HL-60 (cell line): ENCODE data around the gene IFT81.
A peak's percentile ranks its signal among the peaks of the same experiment; 100 is the strongest.

Experiments used
- DNase-seq, 2 experiments: peaks; one replicate each; pipeline ENCODE4 v3.0.0-alpha.2; 2010 to 2020; ENCODE audit warnings: low read depth in 1 of 2, low spot score in 1 of 2
- H3K27ac ChIP-seq: fragments of 250-450 bp; sonication (Bioruptor Pico); replicated peaks from 2 replicates; pipeline ENCODE4 v1.5.1; 2020; ENCODE audit warnings: mild to moderate bottlenecking, moderate library complexity
- H3K27me3 ChIP-seq: fragments of 250-450 bp; sonication (Bioruptor Pico); 2 replicates; pipeline ENCODE4 v1.5.1; 2021; ENCODE audit warnings: mild to moderate bottlenecking, moderate library complexity; ENCODE audit not compliant: insufficient read depth, poor library complexity, severe bottlenecking
- H3K4me3 ChIP-seq: replicated peaks from 2 replicates; pipeline ENCODE4 v1.5.1; 2011; ENCODE audit warnings: mild to moderate bottlenecking, control low read depth, low read length; ENCODE audit not compliant: insufficient read depth
- CTCF ChIP-seq: IDR thresholded peaks from one replicate; pipeline ENCODE4 v1.5.1; 2011; ENCODE audit warnings: low read length, control low read depth, inconsistent platforms; ENCODE audit not compliant: insufficient read depth
- GABPA ChIP-seq: IDR thresholded peaks from 2 replicates; pipeline ENCODE4 v1.6.1; 2012; ENCODE audit warnings: low read depth
- POLR2AphosphoS5 ChIP-seq: IDR thresholded peaks from 2 replicates; pipeline ENCODE4 v1.6.1; 2012; ENCODE audit warnings: low read depth
- REST ChIP-seq: IDR thresholded peaks from 2 replicates; pipeline ENCODE4 v1.6.1; 2012; ENCODE audit warnings: low read depth; ENCODE audit not compliant: insufficient replicate concordance
- SPI1 ChIP-seq: IDR thresholded peaks from 2 replicates; pipeline ENCODE4 v1.6.1; 2012; ENCODE audit warnings: low read depth, mild to moderate bottlenecking, borderline replicate concordance

The IFT81 gene

DNA sequence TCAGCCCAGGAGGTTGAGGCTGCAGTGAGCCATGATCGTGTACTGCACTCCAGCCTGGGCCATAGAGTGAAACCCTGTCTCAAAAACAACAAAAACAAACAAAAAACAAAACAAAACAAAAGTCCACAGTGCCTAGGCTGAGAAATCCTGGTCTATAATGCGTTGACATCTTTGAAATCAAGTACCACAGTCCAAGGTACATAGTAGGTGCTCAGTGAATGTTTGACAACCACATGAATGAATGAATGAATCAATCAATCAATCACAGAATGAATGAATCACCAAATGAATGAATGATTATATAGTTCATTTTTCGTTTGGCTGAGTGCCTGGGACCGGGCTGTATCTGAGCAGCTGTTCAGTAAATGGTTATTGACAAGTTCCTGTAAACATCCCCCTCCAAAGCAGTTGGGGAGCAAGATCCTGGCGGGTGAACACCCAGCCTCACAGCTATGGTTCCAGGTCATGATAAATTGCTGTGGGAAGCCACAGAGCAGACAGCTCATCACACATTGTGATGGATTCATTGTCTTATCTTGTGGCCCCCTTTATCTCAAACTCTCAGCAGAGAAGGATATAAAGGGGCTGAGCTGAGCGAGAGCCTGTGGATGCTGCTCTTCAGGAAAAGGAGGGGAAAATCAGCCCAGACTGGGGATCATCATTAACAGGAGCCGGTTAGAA is 30.4 kb upstream of the IFT81 start:
- Histone ChIP-seq H3K27ac (no peak overlapping the region), H3K27me3 (no peaks in the 10 kb centered on the region)
- no peak for DNase-seq

DNA sequence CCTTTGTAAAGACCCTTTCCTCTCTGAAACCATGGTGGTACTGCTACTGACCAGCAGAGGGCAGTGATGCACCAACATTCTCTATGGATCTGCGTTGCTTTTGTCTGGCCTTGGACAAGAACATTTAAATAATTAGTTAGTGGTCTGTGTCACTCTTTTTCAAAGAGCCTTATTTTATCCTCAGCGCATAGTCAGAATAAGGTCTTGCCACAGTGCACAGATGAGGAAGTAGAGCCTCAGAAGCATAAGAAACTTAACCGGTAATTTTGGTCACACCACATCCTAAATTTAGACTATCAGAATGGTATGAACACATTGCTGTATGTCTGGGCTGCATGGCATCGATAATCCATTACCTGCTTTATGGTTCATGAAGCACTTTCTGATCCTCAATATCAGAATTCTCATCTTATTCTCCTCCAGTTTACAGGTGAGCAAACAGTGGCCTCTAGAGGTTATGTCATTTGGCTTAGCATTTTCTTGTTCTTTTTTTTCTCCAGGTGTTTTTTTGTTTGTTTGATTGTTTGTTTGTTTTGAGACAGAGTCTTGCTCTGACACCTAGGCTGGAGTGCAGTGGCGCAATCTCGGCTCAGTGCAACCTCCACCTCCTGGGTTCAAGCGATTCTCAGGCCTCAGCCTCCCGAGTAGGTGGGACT is 23.7 kb upstream of the IFT81 start:
- no peak for TF ChIP-seq REST
- no peak for TF ChIP-seq GABPA
- TF ChIP-seq SPI1, result peak; percentile 24; the same call in 1 of the 2 replicates
- TF ChIP-seq POLR2AphosphoS5, result no peak
- TF ChIP-seq CTCF, result peak; percentile 79
- no peak overlapping the region for H3K4me3 ChIP-seq
- H3K27ac ChIP-seq, result no peak overlapping the region
- H3K27me3 ChIP-seq, result no peaks in the 10 kb centered on the region
- peak; percentile 60 to 78 for DNase-seq

More for the DNA sequence above, 30.4 kb upstream of the IFT81 start:
- no peak for TF ChIP-seq CTCF
- no peak overlapping the region for H3K4me3 ChIP-seq

- peak; percentile 61 to 71 for DNase-seq
- no peak overlapping the region for H3K27ac ChIP-seq
- no peaks in the 10 kb centered on the region for H3K27me3 ChIP-seq
- H3K4me3 ChIP-seq, result no peak overlapping the region
- TF ChIP-seq GABPA (no peak), SPI1 (no peak), POLR2AphosphoS5 (no peak), REST (no peak), CTCF (no peak)
Observed at GRCh38 chr12:110102255-110102654, 21.9 kb upstream of the IFT81 start.
